Neural crest cell (in vitro differentiated cells): ENCODE results near the gene HEMK1. TPM values are rescaled to one million over a fixed set of nuclear protein-coding genes. Genes with fewer than 3 reads are reported as not detected.
A peak's percentile ranks its signal among the peaks of the same experiment; 100 is the strongest.

ENCODE experiments used
- DNase-seq: peaks from one replicate; pipeline ENCODE4 v3.0.0; 2021; ENCODE audit warnings: low read depth, mixed read lengths, low spot score
- H3K27ac Mint-ChIP-seq: one replicate; pipeline ENCODE4 v1.8.0; 2021; ENCODE audit warnings: mild to moderate bottlenecking, mixed read lengths; ENCODE audit not compliant: unreplicated experiment
- H3K27me3 Mint-ChIP-seq: 2 replicates; pipeline ENCODE4 v1.8.0; 2021; ENCODE audit warnings: low read depth, mild to moderate bottlenecking, mixed read lengths
- H3K36me3 Mint-ChIP-seq: 2 replicates; pipeline ENCODE4 v1.8.0; 2021; ENCODE audit warnings: low read depth, mild to moderate bottlenecking, mixed read lengths
- H3K4me1 Mint-ChIP-seq: 2 replicates; pipeline ENCODE4 v1.8.0; 2021; ENCODE audit warnings: mixed read lengths
- H3K4me3 Mint-ChIP-seq: one replicate; pipeline ENCODE4 v1.8.0; 2021; ENCODE audit warnings: mild to moderate bottlenecking, mixed read lengths
- H3K9me3 Mint-ChIP-seq: 2 replicates; pipeline ENCODE4 v1.8.0; 2021; ENCODE audit warnings: mixed read lengths
- total RNA-seq: library from RNA; stranded (reverse); gene quantifications from 2 replicates; pipeline ENCODE4 v1.2.1, GENCODE V29; 2021
- TF ChIP-seq, protein P1 (sequence below): fragments of 200-600 bp; sonication (generic); conservative IDR thresholded peaks from 2 replicates; pipeline ENCODE4 v1.5.0; 2021; ENCODE audit warnings: antibody characterized with exemption, mild to moderate bottlenecking

HEMK1 gene
- total RNA-seq, 1 donor from 2014 or later, result 22.8 TPM

- H3K27me3 Mint-ChIP-seq, result peaks cover 9% of the 10 kb centered on the region
- H3K27ac Mint-ChIP-seq, result no peak overlapping the region
Measured at GRCh38 chr3:50612970-50613846, 43.9 kb downstream of the HEMK1 start.

DNA sequence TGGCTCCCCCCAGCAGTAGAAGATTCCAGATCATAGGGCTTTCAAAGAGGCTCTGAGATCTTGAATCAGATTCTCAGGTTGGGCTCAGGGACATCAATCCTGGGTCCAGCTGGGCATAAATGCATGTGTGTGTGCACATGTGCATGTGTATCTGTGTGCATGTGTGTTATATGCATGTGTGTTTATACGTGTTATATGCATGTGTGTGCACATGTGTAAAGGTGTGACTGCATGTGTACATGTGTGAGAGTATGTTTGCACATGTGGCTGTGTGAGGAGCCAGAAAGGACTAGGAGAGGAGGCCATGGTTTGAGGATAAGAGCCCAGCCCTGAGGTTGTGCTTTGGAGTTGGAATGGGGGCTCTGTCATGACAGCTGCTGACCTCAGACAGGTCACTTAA lies 45.9 kb downstream of the HEMK1 start:
- TF ChIP-seq, protein P1, sequence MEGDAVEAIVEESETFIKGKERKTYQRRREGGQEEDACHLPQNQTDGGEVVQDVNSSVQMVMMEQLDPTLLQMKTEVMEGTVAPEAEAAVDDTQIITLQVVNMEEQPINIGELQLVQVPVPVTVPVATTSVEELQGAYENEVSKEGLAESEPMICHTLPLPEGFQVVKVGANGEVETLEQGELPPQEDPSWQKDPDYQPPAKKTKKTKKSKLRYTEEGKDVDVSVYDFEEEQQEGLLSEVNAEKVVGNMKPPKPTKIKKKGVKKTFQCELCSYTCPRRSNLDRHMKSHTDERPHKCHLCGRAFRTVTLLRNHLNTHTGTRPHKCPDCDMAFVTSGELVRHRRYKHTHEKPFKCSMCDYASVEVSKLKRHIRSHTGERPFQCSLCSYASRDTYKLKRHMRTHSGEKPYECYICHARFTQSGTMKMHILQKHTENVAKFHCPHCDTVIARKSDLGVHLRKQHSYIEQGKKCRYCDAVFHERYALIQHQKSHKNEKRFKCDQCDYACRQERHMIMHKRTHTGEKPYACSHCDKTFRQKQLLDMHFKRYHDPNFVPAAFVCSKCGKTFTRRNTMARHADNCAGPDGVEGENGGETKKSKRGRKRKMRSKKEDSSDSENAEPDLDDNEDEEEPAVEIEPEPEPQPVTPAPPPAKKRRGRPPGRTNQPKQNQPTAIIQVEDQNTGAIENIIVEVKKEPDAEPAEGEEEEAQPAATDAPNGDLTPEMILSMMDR, result no peak
- H3K4me1 Mint-ChIP-seq, result peaks cover 36% of the 10 kb centered on the region
- peak overlapping the region; percentile 93 for H3K4me3 Mint-ChIP-seq
- no peak overlapping the region for H3K27ac Mint-ChIP-seq
- DNase-seq, result no peak
- H3K27me3 Mint-ChIP-seq, result peaks cover 9% of the 10 kb centered on the region
- no peaks in the 10 kb centered on the region for H3K36me3 Mint-ChIP-seq
- no peaks in the 10 kb centered on the region for H3K9me3 Mint-ChIP-seq

More at GRCh38 chr3:50612970-50613846, 43.9 kb downstream of the HEMK1 start:
- H3K9me3 Mint-ChIP-seq, result no peaks in the 10 kb centered on the region
- TF ChIP-seq, protein P1, result no peak
- H3K36me3 Mint-ChIP-seq, result no peaks in the 10 kb centered on the region
- peak overlapping the region; percentile 88 for H3K4me3 Mint-ChIP-seq
- DNase-seq, result no peak
- peaks cover 36% of the 10 kb centered on the region for H3K4me1 Mint-ChIP-seq

DNA sequence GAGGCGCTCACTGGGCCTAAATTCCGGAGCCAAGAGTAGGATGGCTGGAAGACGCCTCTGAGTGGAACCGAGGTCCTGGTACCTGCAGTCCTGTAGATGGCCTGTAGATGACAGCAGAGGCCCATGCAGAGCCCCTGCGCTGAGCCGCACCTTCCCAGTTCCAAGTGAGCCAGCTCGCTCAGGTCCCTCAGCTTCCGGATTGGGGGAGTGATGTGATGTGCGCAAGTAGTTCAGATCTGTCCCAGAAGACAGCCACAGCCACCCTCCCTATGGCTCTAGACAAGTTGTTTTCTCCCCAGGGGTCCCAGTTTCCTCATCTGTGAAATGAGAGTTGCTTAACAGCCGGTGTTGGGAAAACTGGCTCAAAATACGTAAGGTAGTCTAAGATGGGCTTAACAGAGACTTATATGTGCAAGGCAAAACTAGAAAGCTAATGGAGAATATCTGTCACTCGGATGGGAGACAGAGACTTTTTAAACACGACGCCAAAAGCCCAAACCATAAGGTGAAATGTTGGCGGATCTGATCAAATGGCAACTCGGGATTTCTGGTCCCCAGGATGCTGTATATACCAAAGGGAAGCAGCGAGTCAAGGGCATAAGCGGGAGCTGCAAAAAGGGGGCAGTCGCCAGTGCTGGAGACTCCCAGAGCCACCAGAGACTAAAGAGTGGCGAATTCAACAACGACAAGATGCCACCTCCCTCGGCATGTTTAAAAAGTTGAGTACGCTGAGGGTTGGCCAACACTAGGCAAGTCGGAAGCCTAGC lies 46.9 kb downstream of the HEMK1 start:
- no peak overlapping the region for H3K27ac Mint-ChIP-seq
- no peaks in the 10 kb centered on the region for H3K36me3 Mint-ChIP-seq
- peaks cover 29% of the 10 kb centered on the region for H3K4me1 Mint-ChIP-seq
- H3K9me3 Mint-ChIP-seq, result no peaks in the 10 kb centered on the region
- peak; percentile 78 for DNase-seq
- peak overlapping the region; percentile 93 for H3K4me3 Mint-ChIP-seq
- peaks cover 9% of the 10 kb centered on the region for H3K27me3 Mint-ChIP-seq
- TF ChIP-seq, protein P1, result peak; percentile 99

DNA sequence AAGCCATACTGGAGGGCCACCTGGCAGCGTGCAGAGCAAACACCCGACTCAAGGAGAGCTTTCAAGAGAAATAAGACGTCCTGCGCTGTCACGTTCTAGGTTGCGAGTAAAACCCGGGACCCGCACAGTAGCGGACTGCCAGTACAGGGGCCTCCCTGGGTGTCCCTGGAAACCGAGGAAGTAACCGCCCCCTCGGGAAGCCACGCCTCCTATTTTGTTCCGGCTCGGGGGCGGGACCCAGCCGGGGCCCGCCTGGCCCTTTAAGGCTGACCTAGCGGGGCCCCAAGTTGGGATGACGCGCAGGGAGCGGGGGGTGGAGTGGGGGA lies 47.4 kb downstream of the HEMK1 start:
- DNase-seq, result peak; percentile 91
- TF ChIP-seq, protein P1, result no peak
- Mint-ChIP-seq H3K4me3 (peak overlapping the region; percentile 93), H3K27ac (no peak overlapping the region), H3K27me3 (peaks cover 9% of the 10 kb centered on the region), H3K4me1 (peaks cover 29% of the 10 kb centered on the region), H3K9me3 (no peaks in the 10 kb centered on the region), H3K36me3 (no peaks in the 10 kb centered on the region)

GRCh38 chr3:50617096-50617791 lies 47.9 kb downstream of the HEMK1 start, which contains the start of gene MAPKAPK3:
MAPKAPK3 (plus strand) TSS chr3:50617151; CDS start chr3:50617566, 415 bp downstream.
- no peaks in the 10 kb centered on the region for H3K36me3 Mint-ChIP-seq
- peaks cover 24% of the 10 kb centered on the region for H3K4me1 Mint-ChIP-seq
- H3K4me3 Mint-ChIP-seq, result peak within 1 kb of the TSS; percentile 93
- DNase-seq, result peak; percentile 8
- H3K27me3 Mint-ChIP-seq, result peaks cover 4% of the 10 kb centered on the region
- H3K27ac Mint-ChIP-seq, result no peak within 1 kb of the TSS
- H3K9me3 Mint-ChIP-seq, result no peaks in the 10 kb centered on the region
- TF ChIP-seq, protein P1, result no peak
